Stromal cell of bone marrow (primary cell): Measurements from ENCODE around the gene HMGXB3.

ENCODE experiments used
- DNase-seq: peaks from one replicate; pipeline ENCODE4 v3.0.0-alpha.2; 2012; ENCODE audit warnings: low read depth

Gene HMGXB3

DNA sequence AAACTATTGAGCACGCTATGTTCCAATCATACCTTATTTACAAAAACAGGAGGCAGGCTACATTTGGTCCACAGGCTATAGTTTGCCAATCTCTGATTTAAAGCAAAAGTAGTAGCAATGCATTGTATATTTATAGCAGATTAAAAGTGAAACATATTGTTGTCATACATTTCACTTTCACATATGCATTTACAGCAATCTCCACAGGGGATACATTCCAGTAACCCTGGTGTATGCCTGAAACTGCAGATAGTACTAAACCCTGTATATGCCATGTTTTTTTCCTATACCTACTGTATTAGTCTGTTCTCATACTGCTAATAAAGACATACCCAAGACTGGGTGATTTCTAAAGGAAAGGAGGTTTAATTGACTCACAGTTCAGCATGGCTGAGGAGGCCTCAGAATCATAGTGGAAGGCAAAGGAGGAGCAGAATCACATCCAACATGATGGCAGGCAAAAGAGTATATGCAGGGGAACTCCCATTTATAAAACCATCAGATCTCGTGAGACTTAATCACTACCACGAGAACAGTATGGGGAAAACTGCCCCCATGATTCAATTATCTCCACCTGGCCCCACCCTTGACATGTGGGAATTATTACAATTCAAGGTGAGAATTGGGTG lies 91.7 kb downstream of the HMGXB3 start:
- no peak for DNase-seq

DNA sequence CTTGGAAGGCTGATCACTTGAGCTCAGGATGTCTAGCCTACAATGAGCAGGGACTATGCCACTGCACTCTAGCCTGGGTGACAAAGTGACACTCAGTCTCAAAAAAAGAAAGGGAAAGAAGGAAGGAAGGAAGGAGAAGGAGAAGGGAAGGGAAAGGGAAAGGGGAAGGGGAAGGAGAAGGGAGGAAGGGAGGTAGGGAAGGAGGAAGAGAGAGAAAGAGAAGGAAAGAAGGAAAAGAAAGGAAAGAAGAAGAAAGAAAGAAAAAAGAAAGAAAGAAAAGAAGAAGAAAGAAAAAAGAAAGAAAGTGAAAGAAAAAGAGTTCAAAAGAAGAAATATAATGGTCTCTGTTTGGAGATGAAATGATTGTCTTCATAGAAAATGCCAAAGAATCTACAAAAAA lies 96.6 kb downstream of the HMGXB3 start:
- no peak for DNase-seq

DNA sequence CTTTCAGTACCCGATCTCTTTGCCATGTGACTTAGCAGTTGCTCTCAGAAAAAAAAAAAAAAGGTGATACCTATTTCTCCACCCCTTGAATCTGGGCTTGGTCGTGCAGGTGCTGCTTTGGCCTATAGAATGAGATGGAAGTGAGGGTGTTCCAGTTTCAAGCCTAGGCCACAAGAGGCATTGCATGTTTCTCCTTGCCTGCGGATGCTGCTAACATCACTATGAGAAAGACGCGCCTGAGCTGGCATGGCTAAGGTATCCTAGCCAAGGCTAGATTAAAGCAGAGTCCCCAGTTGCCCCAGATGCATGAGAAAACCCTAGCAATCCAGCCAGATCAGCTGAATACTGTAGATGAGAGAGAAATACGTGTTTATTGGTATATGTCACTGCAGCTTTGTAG lies 100.5 kb downstream of the HMGXB3 start:
- DNase-seq: no peak
